Fibroblast of villous mesenchyme (primary cell): Measurements from ENCODE around the gene PRRG3. TPM values are rescaled to one million over a fixed set of nuclear protein-coding genes. Genes with fewer than 3 reads are reported as not detected.

Experiments used
- DNase-seq: peaks from one replicate; pipeline ENCODE4 v3.0.0-alpha.2; 2010; ENCODE audit warnings: low read depth
- H3K4me3 ChIP-seq: 2 replicates; pipeline ENCODE4 v1.5.1; 2011; ENCODE audit warnings: low read depth, mild to moderate bottlenecking, low read length
- CTCF ChIP-seq: IDR thresholded peaks from 2 replicates; pipeline ENCODE4 v1.5.1; 2012; ENCODE audit warnings: low read depth, mild to moderate bottlenecking, low read length; ENCODE audit not compliant: insufficient read depth
- total RNA-seq: library from RNA; depleted of rRNA; stranded (reverse); fragments of >200 nt; gene quantifications from 2 replicates; pipeline ENCODE4 v1.2.3, GENCODE V29; 2012

Gene PRRG3
- total RNA-seq, 1 donor = not detected

GRCh38 chrX:151725338-151725614, 30.0 kb downstream of the PRRG3 start:
- TF ChIP-seq CTCF = no peak
- DNase-seq = no peak
- no peak overlapping the region for H3K4me3 ChIP-seq

GRCh38 chrX:151726751-151727150, 31.5 kb downstream of the PRRG3 start:
- no peak for DNase-seq
- no peak for TF ChIP-seq CTCF
- H3K4me3 ChIP-seq = no peak overlapping the region

- no peak for TF ChIP-seq CTCF
- DNase-seq = no peak
- H3K4me3 ChIP-seq = no peak overlapping the region
Measured at GRCh38 chrX:151727346-151727745, 32.1 kb downstream of the PRRG3 start.

GRCh38 chrX:151729056-151729725, 33.9 kb downstream of the PRRG3 start:
- H3K4me3 ChIP-seq = no peak overlapping the region
- TF ChIP-seq CTCF = no peak
- no peak for DNase-seq

- no peak for TF ChIP-seq CTCF
- DNase-seq = no peak
Measured at GRCh38 chrX:151734446-151734845, 39.2 kb downstream of the PRRG3 start, which contains the start of gene CNGA2. CNGA2 (plus strand) TSS chrX:151734746; CDS start chrX:151738484, 3,738 bp downstream.

GRCh38 chrX:151735219-151735618, 40.0 kb downstream of the PRRG3 start:
- H3K4me3 ChIP-seq = no peak overlapping the region
- no peak for TF ChIP-seq CTCF
- no peak for DNase-seq

More at GRCh38 chrX:151734446-151734845, 39.2 kb downstream of the PRRG3 start, which contains the start of gene CNGA2:
- H3K4me3 ChIP-seq = no peak within 1 kb of the TSS

GRCh38 chrX:151736685-151737084, 41.4 kb downstream of the PRRG3 start:
- TF ChIP-seq CTCF = no peak
- no peak overlapping the region for H3K4me3 ChIP-seq
- DNase-seq = no peak
